Effector memory CD4-positive, alpha-beta T cell (primary cell): ENCODE measurements around the gene SLC29A3.

ENCODE experiments used
- DNase-seq, 3 donors: peaks; one replicate each; pipeline ENCODE4 v3.0.0-alpha.2; 2020
- H3K27ac ChIP-seq: 2 replicates; pipeline ENCODE4 v1.7.0; 2013; ENCODE audit warnings: mild to moderate bottlenecking, low read length, moderate library complexity; ENCODE audit not compliant: insufficient read depth, poor library complexity, severe bottlenecking
- H3K27me3 ChIP-seq: replicated peaks from 2 replicates; pipeline ENCODE4 v1.7.0; 2013; ENCODE audit warnings: mild to moderate bottlenecking, low read length; ENCODE audit not compliant: insufficient read depth, control insufficient read depth, poor library complexity, severe bottlenecking
- H3K36me3 ChIP-seq: 2 replicates; pipeline ENCODE4 v1.7.0; 2013; ENCODE audit warnings: mild to moderate bottlenecking, low read length, moderate library complexity; ENCODE audit not compliant: control insufficient read depth, insufficient read depth
- H3K4me1 ChIP-seq: 2 replicates; pipeline ENCODE4 v1.7.0; 2013; ENCODE audit warnings: low read length, mild to moderate bottlenecking; ENCODE audit not compliant: control insufficient read depth, insufficient read depth, poor library complexity, severe bottlenecking
- H3K4me3 ChIP-seq: 2 replicates; pipeline ENCODE4 v1.7.0; 2013; ENCODE audit warnings: low read length, low read depth, mild to moderate bottlenecking; ENCODE audit not compliant: insufficient read depth, poor library complexity, severe bottlenecking
- H3K9me3 ChIP-seq: 2 replicates; pipeline ENCODE4 v1.7.0; 2013; ENCODE audit warnings: mild to moderate bottlenecking, low read length, moderate library complexity; ENCODE audit not compliant: control insufficient read depth

The SLC29A3 gene

DNA sequence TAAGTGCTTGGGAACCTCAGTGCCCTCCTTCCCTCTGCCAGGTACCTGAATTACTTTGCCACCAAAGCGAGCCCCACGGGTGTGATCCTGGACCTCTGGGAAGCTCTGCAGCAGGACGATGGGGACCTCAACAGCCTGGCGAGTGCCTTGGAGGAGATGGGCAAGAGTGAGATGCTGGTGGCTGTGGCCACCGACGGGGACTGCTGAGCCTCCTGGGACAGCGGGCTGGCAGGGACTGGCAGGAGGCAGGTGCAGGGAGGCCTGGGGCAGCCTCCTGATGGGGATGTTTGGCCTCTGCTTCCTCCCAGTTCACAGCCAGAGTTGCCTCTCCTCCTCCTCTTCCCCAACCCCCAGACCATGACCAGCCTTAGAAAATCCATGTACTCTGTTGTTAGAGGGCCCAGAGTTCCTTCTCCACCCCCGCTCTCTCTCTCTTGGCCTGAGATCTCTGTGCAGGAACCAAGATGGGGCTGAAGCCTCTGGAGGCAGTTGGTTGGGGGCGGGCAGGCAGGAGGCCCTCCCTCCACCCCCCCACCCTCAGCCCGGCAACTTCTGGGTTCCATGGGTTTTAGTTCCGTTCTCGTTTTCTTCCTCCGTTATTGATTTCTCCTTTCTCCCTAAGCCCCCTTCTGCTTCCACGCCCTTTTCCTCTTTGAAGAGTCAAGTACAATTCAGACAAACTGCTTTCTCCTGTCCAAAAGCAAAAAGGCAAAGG is 19.8 kb upstream of the SLC29A3 start:
- H3K27me3 ChIP-seq, result no peaks in the 10 kb centered on the region
- H3K9me3 ChIP-seq, result no peaks in the 10 kb centered on the region
- no peak overlapping the region for H3K27ac ChIP-seq
- DNase-seq, result no peak
- H3K4me1 ChIP-seq, result no peaks in the 10 kb centered on the region
- H3K36me3 ChIP-seq, result no peaks in the 10 kb centered on the region
- H3K4me3 ChIP-seq, result no peak overlapping the region

DNA sequence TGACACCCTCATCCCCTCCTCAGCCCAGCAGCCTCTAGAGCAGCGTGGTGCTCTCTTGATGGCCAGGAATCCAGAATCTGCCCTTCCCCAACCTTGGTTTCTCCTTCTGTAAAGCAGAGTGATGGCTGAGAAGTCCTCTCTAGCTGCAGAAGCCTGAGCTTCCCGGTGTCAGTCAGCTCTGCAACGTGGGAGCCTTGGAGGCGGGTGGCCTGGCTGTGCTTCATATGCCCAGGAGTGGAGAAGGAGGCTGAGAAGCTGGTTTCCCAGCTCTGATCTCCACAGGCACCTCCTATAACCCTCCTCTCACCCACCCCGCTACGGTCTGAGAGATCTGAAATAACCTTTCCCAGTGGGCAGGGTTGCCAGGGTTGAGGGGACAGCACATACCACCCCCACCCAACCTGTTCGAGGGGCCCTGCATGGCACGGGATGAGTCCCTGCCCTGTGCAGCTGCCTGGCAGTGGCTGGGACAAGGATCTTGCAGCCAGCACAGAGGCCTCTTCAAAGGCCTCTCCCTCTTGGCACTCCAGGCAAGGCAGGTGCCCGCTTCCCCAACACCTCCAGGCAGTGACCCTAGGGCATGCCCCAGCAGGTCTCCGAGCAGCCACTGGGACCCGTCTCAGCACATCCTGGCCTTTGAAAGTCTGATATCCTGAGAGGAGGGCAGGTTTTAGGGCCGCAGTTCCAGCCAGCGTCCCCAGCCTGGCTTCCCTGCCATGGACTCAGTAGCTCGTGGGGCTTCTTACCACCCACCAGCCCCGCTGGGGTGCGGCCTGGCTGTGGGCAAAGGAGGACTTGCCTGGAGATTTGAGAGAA is 18.3 kb upstream of the SLC29A3 start:
- Histone ChIP-seq H3K27ac (no peak overlapping the region), H3K9me3 (no peaks in the 10 kb centered on the region), H3K4me1 (no peaks in the 10 kb centered on the region), H3K36me3 (no peaks in the 10 kb centered on the region), H3K27me3 (no peaks in the 10 kb centered on the region), H3K4me3 (no peak overlapping the region)
- DNase-seq, result no peak

DNA sequence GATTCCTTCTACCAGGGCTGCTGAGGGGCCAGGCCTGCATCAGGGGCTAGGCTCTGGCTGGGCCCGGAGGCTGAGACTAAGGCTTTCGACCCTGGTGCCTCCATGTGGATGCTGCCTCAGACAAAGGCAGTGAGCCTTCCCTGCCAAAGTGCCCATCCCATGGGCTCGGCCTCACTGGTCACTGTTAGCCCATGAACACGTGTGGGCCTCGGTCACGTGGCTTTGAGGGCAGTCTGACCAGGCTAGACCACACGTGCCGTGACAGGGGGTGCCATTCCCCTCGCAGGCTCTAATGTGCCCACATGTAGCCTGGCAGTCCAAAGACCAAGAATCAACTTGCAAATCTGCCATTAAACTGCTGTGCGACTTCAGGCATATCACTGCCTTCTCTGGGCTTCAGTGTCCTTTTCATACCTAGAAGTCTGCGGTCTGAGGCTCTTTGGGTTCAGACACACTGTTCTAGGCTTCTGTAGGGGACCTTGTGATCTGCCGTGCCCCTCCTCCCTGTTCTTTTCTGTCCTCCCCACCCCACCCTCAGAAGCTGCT is 17.6 kb upstream of the SLC29A3 start:
- no peaks in the 10 kb centered on the region for H3K36me3 ChIP-seq
- H3K4me3 ChIP-seq, result no peak overlapping the region
- H3K27me3 ChIP-seq, result no peaks in the 10 kb centered on the region
- H3K4me1 ChIP-seq, result no peaks in the 10 kb centered on the region
- no peak overlapping the region for H3K27ac ChIP-seq
- no peaks in the 10 kb centered on the region for H3K9me3 ChIP-seq
- no peak for DNase-seq

DNA sequence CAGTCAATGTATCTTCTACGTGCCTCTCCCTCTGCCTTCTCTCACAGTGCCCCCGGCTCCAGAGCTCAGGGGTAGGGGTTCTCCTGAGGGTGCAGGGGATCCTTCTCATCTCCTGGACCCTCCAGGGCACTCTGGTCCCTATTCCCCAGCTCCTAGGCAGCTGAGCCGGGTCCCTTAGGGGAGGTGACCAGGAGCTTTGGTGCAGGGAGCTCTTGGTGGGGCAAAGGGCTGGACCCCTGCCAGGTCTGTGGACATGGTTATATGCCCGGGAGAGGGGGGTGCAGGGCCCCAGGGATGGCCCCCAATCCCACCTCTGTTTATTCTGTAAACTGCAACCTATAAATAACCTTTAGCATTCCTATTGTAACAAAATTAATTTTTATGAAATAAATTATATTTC is 16.6 kb upstream of the SLC29A3 start:
- Histone ChIP-seq H3K4me3 (no peak overlapping the region), H3K27ac (no peak overlapping the region), H3K9me3 (no peaks in the 10 kb centered on the region), H3K36me3 (no peaks in the 10 kb centered on the region), H3K27me3 (no peaks in the 10 kb centered on the region), H3K4me1 (no peaks in the 10 kb centered on the region)
- DNase-seq, result no peak

DNA sequence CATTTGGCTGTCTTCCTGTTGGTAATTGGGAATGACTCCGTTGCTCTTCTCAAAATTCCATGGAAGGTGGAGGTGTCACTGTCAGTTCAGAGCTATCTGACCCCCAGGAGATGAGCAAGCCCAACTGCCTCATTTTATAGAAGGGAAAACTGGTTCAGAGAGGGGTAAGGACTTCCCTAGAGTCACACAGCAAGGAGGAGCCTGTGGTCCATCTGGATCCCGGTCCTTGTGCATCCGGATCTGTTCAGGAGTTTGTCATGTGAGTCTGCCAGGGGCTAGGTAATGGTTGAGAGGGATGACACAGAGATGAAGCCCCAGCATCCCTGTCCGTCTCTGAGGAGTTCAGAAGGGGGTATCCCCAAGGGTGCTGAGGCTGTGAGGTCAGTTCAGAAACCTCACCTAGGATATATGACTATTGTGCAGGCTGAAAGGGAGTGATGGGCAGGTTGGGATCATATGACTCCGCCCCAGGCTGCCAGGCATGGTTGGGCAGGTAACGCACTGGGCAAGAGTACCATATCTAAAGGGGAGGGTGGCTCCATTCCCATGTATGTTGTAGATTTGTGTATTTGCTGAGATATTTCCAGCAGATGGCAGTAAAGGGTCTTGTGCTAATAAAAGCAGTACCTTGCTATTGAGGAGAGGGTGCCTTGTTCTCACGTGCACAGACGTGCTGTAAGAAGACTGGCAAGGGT is 16.0 kb upstream of the SLC29A3 start:
- H3K27me3 ChIP-seq, result no peaks in the 10 kb centered on the region
- H3K36me3 ChIP-seq, result no peaks in the 10 kb centered on the region
- no peak overlapping the region for H3K4me3 ChIP-seq
- no peak for DNase-seq
- no peaks in the 10 kb centered on the region for H3K9me3 ChIP-seq
- H3K27ac ChIP-seq, result no peak overlapping the region
- H3K4me1 ChIP-seq, result no peaks in the 10 kb centered on the region

DNA sequence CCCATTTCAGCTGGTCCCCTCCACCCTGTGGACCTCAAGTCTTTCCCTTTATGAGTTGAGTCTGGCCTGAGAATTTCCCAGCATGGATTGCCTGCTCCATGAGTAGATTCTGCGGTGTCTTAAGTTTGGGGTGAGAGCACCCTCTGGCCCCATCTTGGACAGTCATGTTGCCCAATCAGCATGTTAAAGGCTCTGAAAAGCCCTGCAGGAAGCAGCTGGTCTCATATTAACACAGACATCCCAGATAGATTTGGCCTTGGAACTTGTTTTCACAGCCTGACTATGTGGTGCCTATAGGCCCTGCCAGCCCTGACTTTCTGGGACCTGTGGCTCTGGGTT is 15.5 kb upstream of the SLC29A3 start:
- no peaks in the 10 kb centered on the region for H3K36me3 ChIP-seq
- H3K9me3 ChIP-seq, result no peaks in the 10 kb centered on the region
- H3K4me1 ChIP-seq, result no peaks in the 10 kb centered on the region
- H3K27me3 ChIP-seq, result no peaks in the 10 kb centered on the region
- no peak for DNase-seq
- H3K4me3 ChIP-seq, result no peak overlapping the region
- H3K27ac ChIP-seq, result no peak overlapping the region

DNA sequence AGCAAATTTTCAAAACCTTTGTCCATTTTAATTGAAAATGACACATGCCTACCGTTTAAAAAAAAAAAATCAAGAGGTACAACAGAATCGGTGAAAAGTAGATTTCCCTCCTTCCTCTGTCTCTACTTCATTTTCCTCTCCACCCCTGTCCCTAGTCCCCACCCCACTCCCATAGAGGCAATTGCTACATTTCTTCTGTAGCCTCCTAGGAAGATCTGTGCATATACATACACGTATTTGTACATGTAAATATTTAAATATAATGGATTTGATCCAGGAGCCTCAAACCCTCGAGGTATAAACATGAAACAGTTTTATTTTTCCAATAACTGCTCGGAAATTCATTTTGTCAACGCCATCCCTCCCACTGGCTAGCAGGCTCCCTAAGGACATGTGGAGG is 14.1 kb upstream of the SLC29A3 start:
- no peaks in the 10 kb centered on the region for H3K9me3 ChIP-seq
- H3K27ac ChIP-seq, result no peak overlapping the region
- no peak overlapping the region for H3K4me3 ChIP-seq
- no peaks in the 10 kb centered on the region for H3K36me3 ChIP-seq
- no peaks in the 10 kb centered on the region for H3K27me3 ChIP-seq
- DNase-seq, result no peak
- no peaks in the 10 kb centered on the region for H3K4me1 ChIP-seq

DNA sequence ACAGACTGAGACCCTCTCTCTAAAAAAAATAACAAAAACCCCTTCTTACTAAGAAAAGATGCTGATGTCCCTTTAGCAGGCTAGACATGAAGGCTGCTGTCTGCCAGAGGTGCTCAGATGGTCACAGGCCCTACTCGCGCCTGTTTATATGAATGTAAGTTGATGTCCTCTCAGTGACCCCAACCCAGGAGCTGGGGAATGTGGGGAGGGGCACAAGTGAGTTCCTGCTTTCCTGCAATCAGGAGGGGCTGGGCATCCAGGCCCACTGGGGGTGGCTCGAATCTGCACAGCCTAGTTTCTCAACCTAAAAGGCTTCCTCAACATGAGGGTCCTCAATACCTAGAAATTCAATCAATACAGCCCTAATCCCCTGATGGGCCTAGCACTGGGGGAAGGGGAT is 12.1 kb upstream of the SLC29A3 start:
- Histone ChIP-seq H3K27ac (no peak overlapping the region), H3K36me3 (no peaks in the 10 kb centered on the region), H3K9me3 (no peaks in the 10 kb centered on the region), H3K27me3 (no peaks in the 10 kb centered on the region), H3K4me1 (no peaks in the 10 kb centered on the region), H3K4me3 (no peak overlapping the region)
- no peak for DNase-seq

DNA sequence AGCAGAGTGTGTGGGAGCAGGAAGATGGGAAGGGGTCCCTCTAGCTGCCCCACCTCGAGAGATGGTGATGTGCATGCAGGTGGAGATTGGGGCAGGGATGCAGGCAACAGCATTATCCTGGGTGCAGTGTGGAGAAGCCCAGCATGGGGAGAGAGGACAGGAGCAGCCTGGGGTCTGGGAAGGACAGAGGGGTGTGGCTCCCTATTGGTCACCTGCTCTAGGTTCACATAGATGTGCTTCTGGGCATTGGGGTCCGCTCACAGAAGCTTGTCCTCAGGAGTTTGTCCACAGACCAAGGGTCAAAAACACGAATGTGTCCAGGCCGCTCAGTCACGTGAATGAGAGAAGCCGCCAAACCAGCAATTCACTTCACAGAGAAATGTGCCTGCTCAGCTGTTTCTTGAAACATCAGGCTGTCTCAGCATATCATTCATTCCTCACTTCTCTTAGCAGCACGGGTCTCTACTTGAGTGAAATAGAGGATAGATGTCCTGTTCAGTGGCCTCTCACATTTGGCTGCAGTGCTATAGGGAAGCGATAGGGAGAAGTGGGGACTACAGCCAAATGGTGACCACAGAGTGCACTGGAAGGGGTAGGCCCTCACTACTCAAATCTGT is 11.5 kb upstream of the SLC29A3 start:
- no peak for DNase-seq

More for the DNA sequence above, 11.5 kb upstream of the SLC29A3 start:
- Histone ChIP-seq H3K36me3 (no peaks in the 10 kb centered on the region), H3K4me1 (no peaks in the 10 kb centered on the region), H3K4me3 (no peak overlapping the region), H3K9me3 (no peaks in the 10 kb centered on the region), H3K27me3 (no peaks in the 10 kb centered on the region), H3K27ac (no peak overlapping the region)
